ENCODE measurements around the gene FOXO1. TPM values are rescaled to one million over a fixed set of nuclear protein-coding genes. Genes with fewer than 3 reads are reported as not detected.

The FOXO1 gene
- total and polyA plus RNA-seq, 3 experiments from 2014 or later: 32.6 to 56.2 (median 32.9) TPM

DNA sequence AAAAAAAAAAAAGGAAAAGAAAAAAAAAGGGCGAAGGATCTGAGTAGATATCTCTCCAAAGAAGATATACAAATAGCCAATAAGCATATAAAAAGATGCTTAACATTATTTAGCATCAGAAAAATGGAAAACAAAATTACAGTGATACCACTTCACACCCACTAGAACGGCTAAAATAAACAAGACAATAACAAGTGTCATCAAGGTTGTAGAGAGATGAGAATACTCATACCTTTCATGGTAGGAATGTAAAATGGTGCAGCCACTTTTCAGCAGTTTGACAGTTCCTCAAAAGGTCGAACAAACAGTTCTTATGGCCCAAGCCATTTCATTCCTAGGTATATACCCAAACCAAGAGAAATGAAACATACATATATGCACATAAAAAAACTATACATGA lies 33.5 kb downstream of the FOXO1 start:
- DNase-seq: no peak
- POLR2A ChIA-PET: interaction anchor here (0.6 kb wide), 1 partner anchor 11 kb away, joined by 3 read pairs; no protein-coding TSS in a partner anchor

DNA sequence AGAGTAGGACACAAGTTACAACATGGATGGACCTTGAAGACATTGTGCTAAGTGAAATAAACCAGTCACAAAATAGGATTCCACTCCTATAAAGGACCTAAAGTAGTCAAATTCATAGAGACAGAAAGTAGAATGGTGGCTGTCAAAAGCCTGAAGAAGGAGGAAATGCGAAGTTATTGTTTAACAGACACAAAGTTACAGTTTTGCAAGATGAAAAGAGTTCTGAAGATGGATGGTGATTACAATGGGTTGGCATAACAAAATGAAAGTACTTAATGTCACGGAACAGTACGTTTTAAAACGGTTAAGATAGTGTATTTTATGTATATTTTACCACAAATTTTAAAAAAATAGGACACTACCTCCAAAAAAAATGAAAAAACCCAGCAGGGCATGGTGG lies 34.8 kb downstream of the FOXO1 start:
- ChIA-PET CTCF (no interaction called here), POLR2A (no interaction called here)
- peak in 1 of 5 donors; percentile 26 for DNase-seq
- Histone ChIP-seq H3K27me3 (ENCODE audit: insufficient read depth, low read length, poor library complexity, severe bottlenecking) (no peaks in the 10 kb centered on the region), H3K36me3 (ENCODE audit: insufficient read depth, low read length) (no peaks in the 10 kb centered on the region), H3K9me3 (ENCODE audit: low read length) (no peaks in the 10 kb centered on the region), H3K4me3 (ENCODE audit: low read length) (no peak overlapping the region), H3K27ac (ENCODE audit: low read depth, low read length) (no peak overlapping the region), H3K4me1 (ENCODE audit: insufficient read depth, low read length) (peaks cover 65% of the 10 kb centered on the region)
- peak overlapping the region in 6 of 7 donors; percentile 9 to 58 (median 38) for H3K4me3 Mint-ChIP-seq
- H3K27me3 Mint-ChIP-seq: no peaks in the 10 kb centered on the region
- H3K4me1 Mint-ChIP-seq: peaks cover 70 to 93% (median 91%) of the 10 kb centered on the region in 3 donors
- peak overlapping the region in 5 of 8 donors; percentile 0 to 82 (median 52) for H3K27ac Mint-ChIP-seq
- peaks cover 0 to 23% (median 11%) of the 10 kb centered on the region in 3 donors for H3K36me3 Mint-ChIP-seq
- no peaks in the 10 kb centered on the region for H3K9me3 Mint-ChIP-seq

More for the DNA sequence above, 33.5 kb downstream of the FOXO1 start:
- Mint-ChIP-seq H3K9me3 (no peaks in the 10 kb centered on the region), H3K36me3 (peaks cover 0 to 21% (median 11%) of the 10 kb centered on the region in 3 donors), H3K4me1 (peaks cover 71 to 93% (median 90%) of the 10 kb centered on the region in 3 donors), H3K4me3 (peak overlapping the region in 1 of 7 donors; percentile 32), H3K27ac (peak overlapping the region in 4 of 8 donors; percentile 39 to 78 (median 56)), H3K27me3 (no peaks in the 10 kb centered on the region)
- Histone ChIP-seq H3K9me3 (ENCODE audit: low read length) (no peaks in the 10 kb centered on the region), H3K27ac (ENCODE audit: low read depth, low read length) (no peak overlapping the region), H3K4me3 (ENCODE audit: low read length) (no peak overlapping the region), H3K36me3 (ENCODE audit: insufficient read depth, low read length) (no peaks in the 10 kb centered on the region), H3K27me3 (ENCODE audit: insufficient read depth, low read length, poor library complexity, severe bottlenecking) (no peaks in the 10 kb centered on the region), H3K4me1 (ENCODE audit: insufficient read depth, low read length) (peaks cover 68% of the 10 kb centered on the region)
- CTCF ChIA-PET: no interaction called here

DNA sequence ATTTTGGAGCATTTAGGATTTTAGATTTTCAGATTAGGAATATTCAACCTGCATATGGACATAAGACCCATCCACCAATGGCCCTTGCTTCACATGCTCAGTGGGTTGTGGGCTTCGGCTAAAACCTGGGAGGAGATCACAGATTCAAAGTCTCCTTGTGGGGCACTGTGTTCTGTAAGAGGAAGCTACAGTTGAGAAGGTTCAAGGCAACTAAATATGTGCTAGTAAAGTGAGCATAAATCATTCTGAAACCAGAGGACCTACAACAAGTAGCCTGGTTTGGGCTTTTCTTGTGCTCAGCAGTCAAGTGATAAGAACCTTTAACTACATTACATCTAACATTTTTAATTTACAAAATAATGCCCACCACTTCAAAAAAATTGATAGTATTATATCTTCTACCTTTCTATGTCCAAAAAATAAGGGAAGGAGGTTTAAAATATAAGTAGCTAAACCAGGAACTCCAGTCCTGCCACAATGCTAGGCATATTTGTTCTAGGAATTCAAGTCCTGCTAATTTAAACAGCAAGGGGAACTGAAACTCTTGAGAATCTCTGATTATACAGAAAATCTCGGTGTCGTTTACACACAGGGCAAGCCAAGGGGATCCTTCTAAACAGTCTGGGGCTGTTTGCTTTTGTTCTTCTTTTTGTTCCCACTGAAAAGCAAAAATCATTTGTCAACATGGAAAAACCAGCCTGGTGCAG lies 36.6 kb downstream of the FOXO1 start:
- POLR2A ChIA-PET: no interaction called here
- H3K4me1 ChIP-seq (ENCODE audit: insufficient read depth, low read length): peaks cover 55% of the 10 kb centered on the region
- H3K27me3 ChIP-seq (ENCODE audit: insufficient read depth, low read length, poor library complexity, severe bottlenecking): no peaks in the 10 kb centered on the region
- CTCF ChIA-PET: no interaction called here
- Mint-ChIP-seq H3K9me3 (no peaks in the 10 kb centered on the region), H3K27me3 (no peaks in the 10 kb centered on the region), H3K4me1 (peaks cover 71 to 96% (median 92%) of the 10 kb centered on the region in 3 donors), H3K4me3 (peak overlapping the region in 2 of 7 donors; percentile 21 to 63), H3K27ac (peak overlapping the region in 7 of 8 donors; percentile 21 to 75 (median 32)), H3K36me3 (peaks cover 0 to 23% (median 11%) of the 10 kb centered on the region in 3 donors)
- H3K36me3 ChIP-seq (ENCODE audit: insufficient read depth, low read length): no peaks in the 10 kb centered on the region
- no peak overlapping the region for H3K27ac ChIP-seq (ENCODE audit: low read depth, low read length)
- H3K9me3 ChIP-seq (ENCODE audit: low read length): no peaks in the 10 kb centered on the region
- no peak for DNase-seq
- H3K4me3 ChIP-seq (ENCODE audit: low read length): no peak overlapping the region

DNA sequence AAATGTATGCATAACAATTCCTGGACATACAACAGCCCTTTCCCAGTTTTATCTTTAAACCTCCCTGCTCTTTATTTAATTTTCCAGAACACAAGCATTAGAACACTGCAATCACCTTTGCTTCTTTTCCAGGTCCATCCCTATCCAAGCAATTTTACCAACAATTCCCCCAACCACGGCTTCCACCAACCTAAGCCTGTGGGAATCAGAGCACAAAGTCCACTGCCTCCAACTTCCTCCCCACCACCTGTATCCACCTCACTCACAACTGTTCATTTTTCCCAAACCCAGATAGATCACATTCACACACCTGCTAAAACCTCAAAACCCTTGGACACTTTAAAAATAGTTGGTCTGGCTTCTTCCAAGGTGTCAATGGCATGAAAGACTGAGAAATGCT lies 39.5 kb downstream of the FOXO1 start:
- H3K4me1 Mint-ChIP-seq: peaks cover 74 to 97% (median 94%) of the 10 kb centered on the region in 3 donors
- H3K27ac Mint-ChIP-seq: peak overlapping the region in 6 of 8 donors; percentile 7 to 64 (median 18)
- Histone ChIP-seq H3K27me3 (ENCODE audit: insufficient read depth, low read length, poor library complexity, severe bottlenecking) (no peaks in the 10 kb centered on the region), H3K9me3 (ENCODE audit: low read length) (no peaks in the 10 kb centered on the region), H3K4me1 (ENCODE audit: insufficient read depth, low read length) (peaks cover 68% of the 10 kb centered on the region), H3K27ac (ENCODE audit: low read depth, low read length) (no peak overlapping the region), H3K4me3 (ENCODE audit: low read length) (no peak overlapping the region), H3K36me3 (ENCODE audit: insufficient read depth, low read length) (no peaks in the 10 kb centered on the region)
- peaks cover 0 to 22% (median 7%) of the 10 kb centered on the region in 3 donors for H3K36me3 Mint-ChIP-seq
- DNase-seq: no peak
- no peaks in the 10 kb centered on the region for H3K27me3 Mint-ChIP-seq
- peak overlapping the region in 5 of 7 donors; percentile 19 to 29 (median 23) for H3K4me3 Mint-ChIP-seq
- POLR2A ChIA-PET: no interaction called here
- no peaks in the 10 kb centered on the region for H3K9me3 Mint-ChIP-seq
- CTCF ChIA-PET: no interaction called here

DNA sequence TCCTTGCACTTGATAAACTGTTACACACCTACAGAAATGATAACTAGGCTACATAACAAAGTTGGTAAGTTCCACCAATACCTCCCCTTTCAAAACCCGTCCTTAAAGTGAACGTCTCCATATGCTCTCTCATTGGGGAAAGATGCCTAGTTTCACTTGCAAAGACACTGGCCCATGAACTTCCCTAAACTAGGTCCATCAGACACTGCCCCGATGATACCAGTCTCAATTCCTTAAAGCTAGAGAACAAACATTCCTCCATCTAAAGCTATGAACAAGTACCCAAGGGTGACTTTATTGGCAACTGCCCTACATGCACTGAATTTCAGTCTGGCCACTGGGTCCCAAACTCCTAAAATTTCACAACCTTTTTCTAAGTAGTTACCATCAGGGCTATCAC lies 39.9 kb downstream of the FOXO1 start:
- peaks cover 68% of the 10 kb centered on the region for H3K4me1 ChIP-seq (ENCODE audit: insufficient read depth, low read length)
- no peak overlapping the region for H3K27ac ChIP-seq (ENCODE audit: low read depth, low read length)
- Mint-ChIP-seq H3K27me3 (no peaks in the 10 kb centered on the region), H3K4me1 (peaks cover 72 to 97% (median 94%) of the 10 kb centered on the region in 3 donors), H3K27ac (peak overlapping the region; percentile 7 to 64 (median 39)), H3K4me3 (peak overlapping the region in 4 of 7 donors; percentile 2 to 31 (median 22)), H3K36me3 (peaks cover 0 to 20% (median 7%) of the 10 kb centered on the region in 3 donors), H3K9me3 (no peaks in the 10 kb centered on the region)
- H3K4me3 ChIP-seq (ENCODE audit: low read length): no peak overlapping the region
- no peak for DNase-seq
- no peaks in the 10 kb centered on the region for H3K9me3 ChIP-seq (ENCODE audit: low read length)
- no peaks in the 10 kb centered on the region for H3K27me3 ChIP-seq (ENCODE audit: insufficient read depth, low read length, poor library complexity, severe bottlenecking)
- POLR2A ChIA-PET: no interaction called here
- no peaks in the 10 kb centered on the region for H3K36me3 ChIP-seq (ENCODE audit: insufficient read depth, low read length)
- CTCF ChIA-PET: no interaction called here

DNA sequence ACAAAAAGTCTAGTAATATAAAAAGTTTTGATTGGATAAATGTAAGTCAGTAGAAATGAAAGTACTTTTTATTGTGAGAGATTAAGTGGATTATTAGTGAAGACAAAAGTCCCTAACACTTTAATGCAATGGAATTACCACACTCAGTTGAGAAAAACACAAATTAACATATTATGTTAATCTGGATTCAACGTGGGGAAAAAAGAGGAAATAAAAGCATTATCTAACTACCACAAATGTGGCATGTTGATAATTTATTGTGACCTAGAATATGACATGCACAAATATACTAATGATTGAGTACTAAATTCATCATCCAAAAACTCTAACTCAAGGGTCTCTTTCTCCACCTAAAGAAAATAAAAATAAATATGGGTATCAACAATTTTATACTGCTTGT lies 41.5 kb downstream of the FOXO1 start:
- Mint-ChIP-seq H3K36me3 (peaks cover 0 to 18% (median 5%) of the 10 kb centered on the region in 3 donors), H3K27me3 (no peaks in the 10 kb centered on the region), H3K4me3 (peak overlapping the region in 1 of 7 donors; percentile 27), H3K4me1 (peaks cover 70 to 95% (median 93%) of the 10 kb centered on the region in 3 donors), H3K27ac (peak overlapping the region in 5 of 8 donors; percentile 27 to 83 (median 46)), H3K9me3 (no peaks in the 10 kb centered on the region)
- DNase-seq: no peak
- H3K9me3 ChIP-seq (ENCODE audit: low read length): no peaks in the 10 kb centered on the region
- peaks cover 66% of the 10 kb centered on the region for H3K4me1 ChIP-seq (ENCODE audit: insufficient read depth, low read length)
- ChIA-PET POLR2A (no interaction called here), CTCF (no interaction called here)
- no peak overlapping the region for H3K4me3 ChIP-seq (ENCODE audit: low read length)
- no peaks in the 10 kb centered on the region for H3K27me3 ChIP-seq (ENCODE audit: insufficient read depth, low read length, poor library complexity, severe bottlenecking)
- no peak overlapping the region for H3K27ac ChIP-seq (ENCODE audit: low read depth, low read length)
- no peaks in the 10 kb centered on the region for H3K36me3 ChIP-seq (ENCODE audit: insufficient read depth, low read length)

DNA sequence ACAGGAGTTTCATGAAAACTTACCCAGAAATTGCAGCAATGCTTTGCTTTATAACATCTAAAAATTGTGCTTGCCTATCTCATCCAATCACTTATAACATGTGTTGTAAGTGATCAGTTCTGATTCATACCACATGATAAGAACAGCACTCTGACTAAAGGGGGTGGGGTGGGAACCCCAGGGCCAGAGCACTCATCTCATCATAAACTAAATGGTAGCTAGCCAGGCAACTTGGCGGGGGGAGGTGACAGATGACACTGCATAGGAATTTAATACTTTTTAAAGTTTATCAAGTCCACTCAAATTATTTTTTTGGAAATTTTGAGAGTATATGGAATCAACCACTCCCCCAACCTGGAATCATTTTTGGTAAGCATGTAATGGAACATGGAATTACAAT lies 42.1 kb downstream of the FOXO1 start:
- Mint-ChIP-seq H3K4me3 (peak overlapping the region in 4 of 7 donors; percentile 2 to 56 (median 30)), H3K36me3 (peaks cover 0 to 18% (median 5%) of the 10 kb centered on the region in 3 donors), H3K9me3 (no peaks in the 10 kb centered on the region), H3K4me1 (peaks cover 71 to 95% (median 93%) of the 10 kb centered on the region in 3 donors), H3K27ac (peak overlapping the region in 5 of 8 donors; percentile 40 to 83 (median 73)), H3K27me3 (no peaks in the 10 kb centered on the region)
- H3K4me3 ChIP-seq (ENCODE audit: low read length): no peak overlapping the region
- H3K27ac ChIP-seq (ENCODE audit: low read depth, low read length): no peak overlapping the region
- POLR2A ChIA-PET: no interaction called here
- H3K9me3 ChIP-seq (ENCODE audit: low read length): no peaks in the 10 kb centered on the region
- no peaks in the 10 kb centered on the region for H3K36me3 ChIP-seq (ENCODE audit: insufficient read depth, low read length)
- peaks cover 67% of the 10 kb centered on the region for H3K4me1 ChIP-seq (ENCODE audit: insufficient read depth, low read length)
- no peaks in the 10 kb centered on the region for H3K27me3 ChIP-seq (ENCODE audit: insufficient read depth, low read length, poor library complexity, severe bottlenecking)
- CTCF ChIA-PET: no interaction called here
- DNase-seq: no peak

DNA sequence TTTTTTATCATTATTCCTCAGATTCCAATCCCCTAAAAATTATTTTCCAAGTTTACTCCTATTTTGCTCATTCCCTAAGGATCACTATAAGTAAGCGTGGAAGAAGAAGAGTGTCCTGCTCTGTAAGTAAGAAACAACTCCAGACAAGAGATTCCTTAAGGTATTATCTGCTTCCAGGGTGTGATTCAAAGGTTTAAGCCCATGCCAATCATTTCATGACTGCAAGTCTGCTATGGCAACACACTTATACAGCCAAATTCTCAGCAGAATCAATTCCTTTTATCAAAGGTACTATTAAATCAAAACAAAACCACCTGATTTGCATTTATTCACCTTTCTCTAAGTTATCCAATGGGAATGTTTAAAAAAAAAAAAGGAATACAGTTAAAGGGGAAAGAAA lies 43.7 kb downstream of the FOXO1 start:
- no peaks in the 10 kb centered on the region for H3K9me3 ChIP-seq (ENCODE audit: low read length)
- DNase-seq: no peak
- Mint-ChIP-seq H3K4me1 (peaks cover 77 to 98% (median 95%) of the 10 kb centered on the region in 3 donors), H3K36me3 (peaks cover 0 to 12% (median 0%) of the 10 kb centered on the region in 3 donors), H3K4me3 (peak overlapping the region in 2 of 7 donors; percentile 19 to 27), H3K27me3 (no peaks in the 10 kb centered on the region), H3K9me3 (no peaks in the 10 kb centered on the region), H3K27ac (peak overlapping the region; percentile 8 to 84 (median 54))
- ChIA-PET CTCF (no interaction called here), POLR2A (interaction anchor here (1.1 kb wide), 1 partner anchor 336 kb away, joined by 3 read pairs; no protein-coding TSS in a partner anchor)
- H3K27me3 ChIP-seq (ENCODE audit: insufficient read depth, low read length, poor library complexity, severe bottlenecking): no peaks in the 10 kb centered on the region
- H3K27ac ChIP-seq (ENCODE audit: low read depth, low read length): no peak overlapping the region
- no peaks in the 10 kb centered on the region for H3K36me3 ChIP-seq (ENCODE audit: insufficient read depth, low read length)
- H3K4me3 ChIP-seq (ENCODE audit: low read length): no peak overlapping the region
- H3K4me1 ChIP-seq (ENCODE audit: insufficient read depth, low read length): peaks cover 81% of the 10 kb centered on the region

Measured in CD8-positive, alpha-beta memory T cell (primary cell).